OCI-LY1 (cell line): Measurements from ENCODE around the gene NLRC3.

Source experiments
- H2AFZ ChIP-seq: fragments of 200-600 bp; sonication (generic), shearing (Covaris generic); 2 replicates; pipeline ENCODE4 v1.6.0; 2014; ENCODE audit warnings: antibody characterized with exemption, mild to moderate bottlenecking, low read length
- H3F3A ChIP-seq: fragments of 200-600 bp; sonication (generic), shearing (Covaris generic); 2 replicates; pipeline ENCODE4 v1.6.0; 2014; ENCODE audit warnings: mild to moderate bottlenecking, antibody characterized with exemption, low read length, moderate library complexity; ENCODE audit not compliant: insufficient read depth
- H3K27ac ChIP-seq: fragments of 200-600 bp; sonication (generic); 2 replicates; pipeline ENCODE4 v1.5.1; 2014; ENCODE audit warnings: low read length, mixed run types, mild to moderate bottlenecking, low read depth; ENCODE audit not compliant: poor library complexity, severe bottlenecking
- H3K27me3 ChIP-seq: fragments of 200-600 bp; sonication (generic); 2 replicates; pipeline ENCODE4 v1.6.0; 2014; ENCODE audit warnings: antibody characterized with exemption, mild to moderate bottlenecking, low read length, moderate library complexity; ENCODE audit not compliant: insufficient read depth
- H3K36me3 ChIP-seq: fragments of 200-600 bp; sonication (generic); 2 replicates; pipeline ENCODE4 v1.6.1; 2014; ENCODE audit warnings: mild to moderate bottlenecking, antibody characterized with exemption, low read length, moderate library complexity, mixed read lengths; ENCODE audit not compliant: insufficient read depth
- H3K4me1 ChIP-seq: fragments of 200-600 bp; sonication (generic); 2 replicates; pipeline ENCODE4 v1.5.1; 2014; ENCODE audit warnings: mild to moderate bottlenecking, low read length, moderate library complexity; ENCODE audit not compliant: insufficient read depth, severe bottlenecking
- H3K4me2 ChIP-seq: fragments of 200-600 bp; sonication (generic), shearing (Covaris generic); 2 replicates; pipeline ENCODE4 v1.6.1; 2014; ENCODE audit warnings: low read length
- H3K4me3 ChIP-seq: fragments of 200-600 bp; sonication (generic); 2 replicates; pipeline ENCODE4 v1.5.1; 2014; ENCODE audit warnings: low read length, low read depth, mild to moderate bottlenecking, mixed read lengths; ENCODE audit not compliant: poor library complexity, severe bottlenecking
- H3K79me2 ChIP-seq: fragments of 200-600 bp; shearing (Covaris generic); 2 replicates; pipeline ENCODE4 v1.6.1; 2016; ENCODE audit warnings: mixed run types, low read length, mixed read lengths; ENCODE audit not compliant: insufficient read depth
- H3K9ac ChIP-seq: fragments of 200-600 bp; sonication (generic), shearing (Covaris generic); 2 replicates; pipeline ENCODE4 v1.6.1; 2014; ENCODE audit warnings: mild to moderate bottlenecking, low read length, mixed read lengths
- H3K9me2 ChIP-seq: fragments of 200-600 bp; sonication (generic), shearing (Covaris generic); 2 replicates; pipeline ENCODE4 v1.6.1; 2014; ENCODE audit warnings: low read depth, mild to moderate bottlenecking, low read length, mixed read lengths
- H3K9me3 ChIP-seq: fragments of 200-600 bp; shearing (Covaris generic); 2 replicates; pipeline ENCODE4 v1.6.1; 2014; ENCODE audit warnings: low read length, mixed read lengths
- H4K20me1 ChIP-seq: fragments of 200-600 bp; sonication (generic), shearing (Covaris generic); 2 replicates; pipeline ENCODE4 v1.6.0; 2016; ENCODE audit warnings: mild to moderate bottlenecking, low read length; ENCODE audit not compliant: insufficient read depth
- CTCF ChIP-seq: fragments of 200-600 bp; sonication (generic), shearing (Covaris generic); IDR thresholded peaks from 2 replicates; pipeline ENCODE4 v1.5.1; 2017; ENCODE audit warnings: mild to moderate bottlenecking, antibody characterized with exemption, low read length, moderate library complexity, mixed read lengths
- EZH2 ChIP-seq: fragments of 200-600 bp; sonication (generic), shearing (Covaris generic); IDR thresholded peaks from 2 replicates; pipeline ENCODE4 v1.8.0; 2017; ENCODE audit warnings: borderline replicate concordance, mixed run types, mild to moderate bottlenecking, antibody characterized with exemption, low read length, moderate library complexity, mixed read lengths

The NLRC3 gene

GRCh38 chr16:3525951-3526350 is 51.3 kb downstream of the NLRC3 start:
- TF ChIP-seq CTCF: no peak
- TF ChIP-seq EZH2: no peak
- Histone ChIP-seq H3K9me3 (no peaks in the 10 kb centered on the region), H3K79me2 (no peaks in the 10 kb centered on the region), H3K27ac (no peak overlapping the region), H3K9me2 (no peaks in the 10 kb centered on the region), H3K9ac (no peak overlapping the region), H2AFZ (no peak overlapping the region), H3K4me3 (no peak overlapping the region), H3K4me1 (peaks cover 4% of the 10 kb centered on the region), H3K27me3 (no peaks in the 10 kb centered on the region), H3F3A (no peaks in the 10 kb centered on the region), H3K4me2 (no peak overlapping the region), H4K20me1 (no peaks in the 10 kb centered on the region), H3K36me3 (peaks cover 5% of the 10 kb centered on the region; the same call in 1 of the 2 replicates)

GRCh38 chr16:3523281-3523680 is 53.9 kb downstream of the NLRC3 start:
- no peaks in the 10 kb centered on the region for H3K27me3 ChIP-seq
- H3K4me1 ChIP-seq: peaks cover 4% of the 10 kb centered on the region
- no peaks in the 10 kb centered on the region for H3K79me2 ChIP-seq
- H3K4me3 ChIP-seq: no peak overlapping the region
- H3K9ac ChIP-seq: no peak overlapping the region
- H3K9me3 ChIP-seq: no peaks in the 10 kb centered on the region
- no peak for TF ChIP-seq EZH2
- TF ChIP-seq CTCF: no peak
- H4K20me1 ChIP-seq: no peaks in the 10 kb centered on the region
- no peak overlapping the region for H3K27ac ChIP-seq
- H3K9me2 ChIP-seq: no peaks in the 10 kb centered on the region
- H3K4me2 ChIP-seq: no peak overlapping the region
- no peaks in the 10 kb centered on the region; the same call in 1 of the 2 replicates for H3K36me3 ChIP-seq
- H3F3A ChIP-seq: no peaks in the 10 kb centered on the region
- no peak overlapping the region for H2AFZ ChIP-seq

GRCh38 chr16:3520841-3521240 is 56.4 kb downstream of the NLRC3 start:
- Histone ChIP-seq H3K9ac (no peak overlapping the region), H3K36me3 (peaks cover 4% of the 10 kb centered on the region; the same call in 1 of the 2 replicates), H3K4me2 (no peak overlapping the region), H3K4me1 (no peaks in the 10 kb centered on the region), H3K79me2 (no peaks in the 10 kb centered on the region), H3F3A (no peaks in the 10 kb centered on the region), H3K4me3 (no peak overlapping the region), H3K9me3 (no peaks in the 10 kb centered on the region), H3K27me3 (no peaks in the 10 kb centered on the region), H3K27ac (no peak overlapping the region), H3K9me2 (no peaks in the 10 kb centered on the region), H4K20me1 (no peaks in the 10 kb centered on the region), H2AFZ (no peak overlapping the region)
- no peak for TF ChIP-seq EZH2

- Histone ChIP-seq H4K20me1 (no peaks in the 10 kb centered on the region), H3K27me3 (no peaks in the 10 kb centered on the region), H3K9ac (no peak overlapping the region), H3K4me2 (no peak overlapping the region), H3K9me2 (no peaks in the 10 kb centered on the region), H3F3A (no peaks in the 10 kb centered on the region), H3K36me3 (peaks cover 4% of the 10 kb centered on the region; the same call in 1 of the 2 replicates), H2AFZ (no peak overlapping the region), H3K4me1 (no peaks in the 10 kb centered on the region), H3K27ac (no peak overlapping the region), H3K79me2 (no peaks in the 10 kb centered on the region), H3K9me3 (no peaks in the 10 kb centered on the region), H3K4me3 (no peak overlapping the region)
- TF ChIP-seq EZH2 (no peak), CTCF (no peak)
Measured at GRCh38 chr16:3520413-3520812, 56.8 kb downstream of the NLRC3 start.
